ENCODE results near the gene CLDN18. TPM values are rescaled to one million over a fixed set of nuclear protein-coding genes. Genes with fewer than 3 reads are reported as not detected.

CLDN18 gene
- total RNA-seq, 1 experiment from 2014 or later = 0.13 TPM

DNA sequence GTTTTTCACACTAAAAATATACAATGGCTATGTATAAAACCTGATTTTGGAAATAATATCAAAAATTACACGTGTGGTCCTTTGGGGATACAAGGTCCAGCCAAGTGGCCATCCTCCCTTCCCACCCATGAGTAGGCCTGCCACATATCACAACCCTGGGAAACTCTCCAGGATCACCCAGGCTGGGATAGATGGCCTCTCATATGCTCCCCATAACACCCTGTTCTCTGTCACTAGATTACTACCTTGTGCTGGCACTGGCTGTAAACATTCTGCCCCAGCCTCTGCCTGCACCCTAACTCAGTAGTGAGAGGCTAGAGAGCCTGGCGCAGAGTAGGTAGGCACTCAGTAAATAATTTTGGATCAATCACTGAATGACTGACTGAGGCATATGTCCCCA is 52.1 kb downstream of the CLDN18 start:
- no peaks in the 10 kb centered on the region for H3K9me3 Mint-ChIP-seq
- H3K36me3 Mint-ChIP-seq = peaks cover 13% of the 10 kb centered on the region
- no peak for ATAC-seq
- H3K4me3 Mint-ChIP-seq = no peak overlapping the region
- CTCF ChIA-PET = interaction anchor here (0.7 to 1.6 kb wide), 3 partner anchors 39 to 135 kb away, joined by 3 to 6 read pairs (median 5); no protein-coding TSS in a partner anchor
- TF ChIP-seq, protein P1, sequence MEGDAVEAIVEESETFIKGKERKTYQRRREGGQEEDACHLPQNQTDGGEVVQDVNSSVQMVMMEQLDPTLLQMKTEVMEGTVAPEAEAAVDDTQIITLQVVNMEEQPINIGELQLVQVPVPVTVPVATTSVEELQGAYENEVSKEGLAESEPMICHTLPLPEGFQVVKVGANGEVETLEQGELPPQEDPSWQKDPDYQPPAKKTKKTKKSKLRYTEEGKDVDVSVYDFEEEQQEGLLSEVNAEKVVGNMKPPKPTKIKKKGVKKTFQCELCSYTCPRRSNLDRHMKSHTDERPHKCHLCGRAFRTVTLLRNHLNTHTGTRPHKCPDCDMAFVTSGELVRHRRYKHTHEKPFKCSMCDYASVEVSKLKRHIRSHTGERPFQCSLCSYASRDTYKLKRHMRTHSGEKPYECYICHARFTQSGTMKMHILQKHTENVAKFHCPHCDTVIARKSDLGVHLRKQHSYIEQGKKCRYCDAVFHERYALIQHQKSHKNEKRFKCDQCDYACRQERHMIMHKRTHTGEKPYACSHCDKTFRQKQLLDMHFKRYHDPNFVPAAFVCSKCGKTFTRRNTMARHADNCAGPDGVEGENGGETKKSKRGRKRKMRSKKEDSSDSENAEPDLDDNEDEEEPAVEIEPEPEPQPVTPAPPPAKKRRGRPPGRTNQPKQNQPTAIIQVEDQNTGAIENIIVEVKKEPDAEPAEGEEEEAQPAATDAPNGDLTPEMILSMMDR (IDR thresholded peaks at IDR 0.05) = no peak
- TF ChIP-seq ZNF121 (CRISPR knock-in tag; IDR thresholded peaks at IDR 0.05) (no peak), GRHL2 (CRISPR knock-in tag; IDR thresholded peaks at IDR 0.05; ENCODE audit: insufficient replicate concordance, severe bottlenecking) (no peak), FOXK1 (CRISPR knock-in tag; IDR thresholded peaks at IDR 0.05) (no peak)
- POLR2A ChIA-PET = interaction anchor here (0.7 kb wide), 1 partner anchor 91 kb away, joined by 3 read pairs; no protein-coding TSS in a partner anchor
- no peak overlapping the region for H3K27ac Mint-ChIP-seq
- DNase-seq (ENCODE audit: low spot score) = no peak
- H3K4me1 Mint-ChIP-seq = peaks cover 18% of the 10 kb centered on the region
- H3K27me3 Mint-ChIP-seq (ENCODE audit: low read depth) = no peaks in the 10 kb centered on the region

- TF ChIP-seq SMAD3 (CRISPR knock-in tag; IDR thresholded peaks at IDR 0.05; ENCODE audit: borderline replicate concordance) = no peak
- no peak for TF ChIP-seq ARID4B (CRISPR knock-in tag; IDR thresholded peaks at IDR 0.05; ENCODE audit: borderline replicate concordance)
- TF ChIP-seq JAZF1 (CRISPR knock-in tag; IDR thresholded peaks at IDR 0.05) = no peak
- no peak for TF ChIP-seq ERG (CRISPR knock-in tag; IDR thresholded peaks at IDR 0.05)
- no peak for TF ChIP-seq FOXP1 (CRISPR knock-in tag; IDR thresholded peaks at IDR 0.05; ENCODE audit: borderline replicate concordance)
- TF ChIP-seq SOX15 (CRISPR knock-in tag; IDR thresholded peaks at IDR 0.05) = no peak
- TF ChIP-seq SMAD4 (CRISPR knock-in tag; IDR thresholded peaks at IDR 0.05) = no peak
- no peak for TF ChIP-seq NR3C1 (CRISPR knock-in tag; conservative IDR thresholded peaks at IDR 0.05; ENCODE audit: low read depth)
- no peak for TF ChIP-seq EMX1 (CRISPR knock-in tag; IDR thresholded peaks at IDR 0.05)
- TF ChIP-seq SP1 (CRISPR knock-in tag; conservative IDR thresholded peaks at IDR 0.05) = no peak
- no peak for TF ChIP-seq ETV6 (CRISPR knock-in tag; IDR thresholded peaks at IDR 0.05)
- no peak for TF ChIP-seq ZNF671 (CRISPR knock-in tag; IDR thresholded peaks at IDR 0.05)
- no peak for TF ChIP-seq FOXK1 (CRISPR knock-in tag; IDR thresholded peaks at IDR 0.05)
- TF ChIP-seq, protein P2, sequence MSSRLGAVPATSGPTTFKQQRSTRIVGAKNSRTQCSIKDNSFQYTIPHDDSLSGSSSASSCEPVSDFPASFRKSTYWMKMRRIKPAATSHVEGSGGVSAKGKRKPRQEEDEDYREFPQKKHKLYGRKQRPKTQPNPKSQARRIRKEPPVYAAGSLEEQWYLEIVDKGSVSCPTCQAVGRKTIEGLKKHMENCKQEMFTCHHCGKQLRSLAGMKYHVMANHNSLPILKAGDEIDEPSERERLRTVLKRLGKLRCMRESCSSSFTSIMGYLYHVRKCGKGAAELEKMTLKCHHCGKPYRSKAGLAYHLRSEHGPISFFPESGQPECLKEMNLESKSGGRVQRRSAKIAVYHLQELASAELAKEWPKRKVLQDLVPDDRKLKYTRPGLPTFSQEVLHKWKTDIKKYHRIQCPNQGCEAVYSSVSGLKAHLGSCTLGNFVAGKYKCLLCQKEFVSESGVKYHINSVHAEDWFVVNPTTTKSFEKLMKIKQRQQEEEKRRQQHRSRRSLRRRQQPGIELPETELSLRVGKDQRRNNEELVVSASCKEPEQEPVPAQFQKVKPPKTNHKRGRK (CRISPR knock-in tag; IDR thresholded peaks at IDR 0.05; ENCODE audit: borderline replicate concordance) = no peak
- TF ChIP-seq ESRRA (CRISPR knock-in tag; IDR thresholded peaks at IDR 0.05; ENCODE audit: borderline replicate concordance) = no peak
- no peak for TF ChIP-seq HMGA2 (CRISPR knock-in tag; IDR thresholded peaks at IDR 0.05)
- no peak for TF ChIP-seq OVOL2 (CRISPR knock-in tag; IDR thresholded peaks at IDR 0.05; ENCODE audit: borderline replicate concordance)
- TF ChIP-seq RORB (CRISPR knock-in tag; IDR thresholded peaks at IDR 0.05) = no peak
- no peak for DNase-seq (ENCODE audit: low spot score)
- ChIA-PET CTCF (interaction anchor here (1.2 to 1.6 kb wide), 2 partner anchors 11 to 39 kb away, joined by 4 to 5 read pairs; no protein-coding TSS in a partner anchor), POLR2A (no interaction called here)
- no peaks in the 10 kb centered on the region for H3K9me3 Mint-ChIP-seq
- H3K27ac Mint-ChIP-seq = no peak overlapping the region
- no peaks in the 10 kb centered on the region for H3K27me3 Mint-ChIP-seq (ENCODE audit: low read depth)
- no peak for ATAC-seq
- H3K4me1 Mint-ChIP-seq = peaks cover 15% of the 10 kb centered on the region
- peaks cover 13% of the 10 kb centered on the region for H3K36me3 Mint-ChIP-seq
- no peak overlapping the region for H3K4me3 Mint-ChIP-seq
Measured at GRCh38 chr3:138062626-138063025, 52.7 kb downstream of the CLDN18 start.
